K562 (cell line): ENCODE data around the gene ZNRF2. TPM values are rescaled to one million over a fixed set of nuclear protein-coding genes. Genes with fewer than 3 reads are reported as not detected.
A peak's percentile ranks its signal among the peaks of the same experiment; 100 is the strongest.

Source experiments
- AFF1 ChIP-seq, 2 experiments: fragments of 450-650 bp; IDR thresholded peaks; 2 replicates each; pipeline ENCODE4 v1.6.1; 2018; ENCODE audit warnings: mild to moderate bottlenecking in 2 of 2, low read depth in 1 of 2; ENCODE audit not compliant: partially characterized antibody in 2 of 2
- BDP1 ChIP-seq: IDR thresholded peaks from 3 replicates; pipeline ENCODE4 v1.6.1; 2011; ENCODE audit not compliant: insufficient read length, insufficient read depth
- CREM ChIP-seq: IDR thresholded peaks from 2 replicates; pipeline ENCODE4 v1.6.1; 2014; ENCODE audit warnings: antibody characterized with exemption, low read depth
- ETV5 ChIP-seq: sonication (generic); formaldehyde crosslinking; IDR thresholded peaks from 2 replicates; pipeline ENCODE4 v1.4.0; 2020; ENCODE audit warnings: low read depth, mild to moderate bottlenecking, missing genetic modification reagents
- HDAC3 ChIP-seq: fragments of 450-650 bp; IDR thresholded peaks from 2 replicates; pipeline ENCODE4 v1.6.1; 2018; ENCODE audit warnings: borderline replicate concordance, mild to moderate bottlenecking, moderate library complexity; ENCODE audit not compliant: partially characterized antibody
- JUND ChIP-seq, 2 experiments: IDR thresholded peaks; 2 replicates in 1 of 2; 3 replicates in 1 of 2; pipeline ENCODE4 v1.6.1; 2011; ENCODE audit warnings: borderline replicate concordance in 2 of 2, low read depth in 2 of 2, low read length in 2 of 2, improper control_type of control experiment in 1 of 2, missing biosample characterization in 1 of 2, missing genetic modification characterization in 1 of 2, missing genetic modification reagents in 1 of 2
- ZNF282 ChIP-seq: sonication (generic); formaldehyde crosslinking; IDR thresholded peaks from 2 replicates; pipeline ENCODE4 v1.8.1; 2023; ENCODE audit warnings: missing genetic modification reagents
- polyA plus RNA-seq, 8 experiments: library from polyadenylated mRNA; depleted of rRNA in 4 of 8; stranded (reverse) in 5 of 8; unstranded in 3 of 8; fragments of >200 nt; fragmentation: Nextera tagmentation in 2 of 8; fragmentation: Illumina TruSeq in 1 of 8; extraction: Ambion mirVana in 2 of 8; extraction: Trizol in 1 of 8; gene quantifications; 2 replicates each; pipeline versions ENCODE4 v1.2.1 to v1.2.3, GENCODE V29; 2011 to 2014; ENCODE audit warnings: inconsistent platforms in 1 of 8, missing spikeins in 1 of 8
- total RNA-seq, 7 experiments: library from RNA; depleted of rRNA in 6 of 7; stranded (reverse); fragments of >200 nt in 6 of 7; fragmentation: Illumina TruSeq in 2 of 7; extraction: Trizol in 2 of 7; gene quantifications; 2 replicates each; pipeline versions ENCODE4 v1.2.1 to v1.2.3, GENCODE V29; 2011 to 2021; ENCODE audit warnings: low replicate concordance in 1 of 7

The ZNRF2 gene
- total and polyA plus RNA-seq, 9 of the 15 experiments (the other 6 are each of a cell fraction or from before 2014, with no cell fraction given): 1.1 to 13.9 (median 5.5) TPM

- no peak for TF ChIP-seq CREM
- TF ChIP-seq HDAC3: no peak
- no peak for TF ChIP-seq AFF1 (IDR thresholded peaks at IDR 0.05; ENCODE audit: low read depth in 1 of 2, partially characterized antibody in 2 of 2)
- TF ChIP-seq ETV5 (CRISPR knock-in tag): no peak
- TF ChIP-seq BDP1: no peak
- no peak for TF ChIP-seq JUND (IDR thresholded peaks at IDR 0.05; ENCODE audit: borderline replicate concordance, low read depth, low read length)
- 0 out of 3 replicates have a peak, but pooled peaks have one; percentile 32 for TF ChIP-seq JUND (tag; IDR thresholded peaks at IDR 0.05; ENCODE audit: borderline replicate concordance, low read depth, low read length)
- no peak for TF ChIP-seq ZNF282 (CRISPR knock-in tag)
Measured at GRCh38 chr7:30308389-30308788, 24.0 kb downstream of the ZNRF2 start (continued).
